GM19455 (cell line): ENCODE results near the gene THUMPD2.

ENCODE experiments used
- ATAC-seq: cut with Tn5 transposase; IDR thresholded peaks from one replicate; pipeline ENCODE4 v1.9.1; 2021; ENCODE audit not compliant: unreplicated experiment

The THUMPD2 gene

DNA sequence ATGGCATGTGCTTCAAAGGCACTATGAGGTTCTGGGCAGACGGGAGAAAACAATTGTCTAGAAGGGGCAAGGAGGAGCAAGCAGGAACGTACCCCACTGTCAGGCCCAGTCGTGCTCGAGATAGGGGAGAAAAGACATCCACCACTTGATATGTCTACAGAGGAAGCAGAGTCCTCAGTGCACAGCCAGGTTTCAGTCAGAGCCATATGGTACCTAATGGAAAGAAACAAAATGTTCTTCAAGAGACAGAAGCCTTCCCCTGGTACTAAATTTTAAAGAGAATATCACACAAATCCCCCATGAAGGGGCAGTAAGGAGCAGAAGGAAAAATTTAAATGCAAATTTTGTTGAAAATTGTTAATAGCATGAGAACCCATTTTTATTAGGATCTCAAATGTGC lies 21.9 kb downstream of the THUMPD2 start:
- ATAC-seq, result no peak

DNA sequence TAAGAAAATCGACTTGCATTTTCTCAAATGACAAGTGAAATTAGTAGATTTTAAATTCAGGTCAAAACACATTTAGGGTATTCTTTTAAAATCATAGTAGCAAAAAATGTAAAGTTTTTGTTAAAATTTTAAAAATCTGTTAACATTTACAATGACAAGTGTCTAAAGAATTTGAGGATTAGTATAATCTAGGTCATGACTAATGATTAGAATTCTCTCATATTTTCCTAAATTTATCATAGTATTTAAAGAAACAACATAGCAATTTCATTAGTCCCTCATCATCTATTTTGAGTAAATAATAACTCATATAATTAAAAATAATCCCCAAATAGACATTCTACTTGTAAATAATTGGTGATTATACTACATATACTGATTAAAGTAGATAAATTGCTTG lies 23.6 kb downstream of the THUMPD2 start:
- ATAC-seq, result no peak

DNA sequence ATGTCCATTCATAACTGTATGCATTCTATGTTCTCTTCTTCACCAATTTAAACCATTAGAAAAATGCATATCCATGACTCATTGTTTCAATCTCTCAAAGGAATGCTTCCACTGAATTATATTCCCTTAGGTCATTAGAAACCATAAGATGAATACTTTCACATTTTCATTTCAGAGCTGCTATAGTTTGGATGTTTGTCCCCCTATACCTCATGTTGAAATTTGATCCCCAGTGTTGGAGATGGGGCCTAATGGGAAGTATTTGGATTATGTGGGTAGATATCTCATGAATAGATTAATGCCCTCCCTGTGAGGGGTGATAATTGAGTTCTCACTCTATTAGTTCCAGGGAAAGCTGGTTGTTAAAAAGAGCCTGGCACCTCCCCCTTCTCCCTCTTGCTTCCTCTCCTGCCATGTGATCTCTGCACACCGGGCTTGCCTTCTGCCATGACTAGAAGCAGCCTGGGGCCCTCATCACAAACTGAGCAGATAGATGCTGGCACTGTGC lies 35.7 kb downstream of the THUMPD2 start:
- no peak for ATAC-seq

DNA sequence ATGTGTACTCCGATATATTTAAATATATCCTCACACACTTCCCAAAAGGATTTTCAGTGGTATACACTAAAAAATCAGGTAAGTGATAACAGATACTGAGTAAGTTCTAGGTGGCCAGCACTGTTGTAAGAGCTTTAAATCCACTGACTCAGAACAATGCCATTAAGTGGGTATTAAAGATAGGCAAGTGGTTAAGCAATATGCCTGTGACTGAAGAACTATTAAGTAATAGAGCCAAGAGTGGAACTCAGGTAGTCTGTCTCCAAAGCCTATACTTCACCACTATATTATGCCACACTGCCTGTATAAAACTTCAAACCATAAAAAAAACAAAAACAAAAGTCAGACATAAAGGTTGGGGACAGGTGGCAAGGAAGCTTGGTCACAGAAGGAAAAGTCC lies 37.2 kb downstream of the THUMPD2 start:
- no peak for ATAC-seq

DNA sequence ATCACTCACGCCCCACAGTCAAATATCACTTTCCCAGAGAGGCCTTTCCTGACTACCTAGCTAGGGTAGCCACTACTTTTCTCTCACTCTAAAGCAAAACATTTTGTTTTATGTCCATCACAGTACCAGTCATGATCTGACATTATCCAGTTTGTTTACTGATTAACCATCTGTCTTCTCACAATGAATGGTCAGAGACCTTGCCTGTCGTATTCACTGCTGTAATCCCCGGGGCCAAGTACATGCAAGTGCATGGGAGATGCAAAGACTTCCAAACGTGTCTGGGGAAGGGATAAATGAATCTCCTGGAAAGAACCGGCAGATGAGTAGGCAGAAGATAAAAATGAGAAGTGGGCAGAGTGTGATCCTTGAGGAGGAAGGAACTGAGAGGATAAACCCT lies 39.7 kb downstream of the THUMPD2 start:
- no peak for ATAC-seq

DNA sequence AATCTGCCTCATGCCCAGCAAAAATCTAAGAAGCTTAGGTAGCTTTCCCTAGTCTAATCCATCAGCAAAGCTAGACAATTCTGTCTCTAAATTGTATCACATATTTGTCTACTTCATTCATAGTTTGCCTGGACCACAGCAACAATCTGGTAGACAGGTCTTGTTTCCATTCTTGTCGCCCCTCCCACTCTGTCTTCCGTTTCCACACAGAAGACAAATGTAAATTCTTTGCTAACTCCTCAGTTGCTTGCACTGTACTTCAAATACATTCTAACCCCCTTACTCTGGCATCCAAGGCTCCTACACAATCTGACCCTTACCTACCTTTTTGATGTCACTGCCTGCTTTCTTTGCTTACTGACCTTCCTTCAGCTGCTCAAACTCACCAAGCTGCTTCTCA lies 40.1 kb downstream of the THUMPD2 start:
- ATAC-seq, result no peak

DNA sequence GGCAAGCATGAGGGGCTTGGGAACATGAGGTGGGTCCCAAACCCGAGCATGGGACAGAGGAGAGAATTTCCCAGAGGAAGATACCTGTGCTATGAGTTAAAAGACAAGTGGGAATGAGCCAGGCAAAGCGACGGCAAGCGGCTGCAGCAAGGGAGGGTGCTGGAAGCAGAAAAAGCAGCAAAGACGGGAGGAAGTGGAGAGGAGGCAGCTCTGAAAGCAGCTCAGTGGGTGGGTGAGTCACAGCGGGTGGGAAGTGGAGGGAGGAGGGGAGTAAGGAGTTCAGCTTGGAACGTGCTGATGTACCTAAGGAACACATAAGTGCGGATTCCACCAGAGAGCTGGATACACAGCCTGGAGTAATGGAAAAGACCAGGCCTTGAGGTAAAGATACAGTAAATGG lies 41.4 kb downstream of the THUMPD2 start:
- ATAC-seq, result no peak

DNA sequence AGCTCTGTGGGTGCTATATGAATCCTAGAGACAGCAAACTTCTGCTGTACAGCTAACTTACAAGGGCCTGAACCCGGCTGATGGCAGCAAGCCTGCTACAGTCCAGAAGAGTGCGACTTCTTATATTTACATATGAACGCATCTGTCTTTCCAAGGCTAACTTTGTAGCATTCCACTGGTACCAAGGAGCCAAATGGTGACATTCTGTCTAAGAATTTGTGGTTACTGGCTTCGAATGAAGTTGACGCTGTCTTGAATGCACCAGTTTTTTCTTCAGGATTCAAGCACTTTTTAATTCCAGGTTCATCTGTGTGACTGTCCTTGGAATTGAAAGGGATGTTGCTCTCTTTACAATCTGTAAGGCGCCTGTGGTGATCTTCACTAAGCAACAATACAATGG lies 42.4 kb downstream of the THUMPD2 start:
- no peak for ATAC-seq

DNA sequence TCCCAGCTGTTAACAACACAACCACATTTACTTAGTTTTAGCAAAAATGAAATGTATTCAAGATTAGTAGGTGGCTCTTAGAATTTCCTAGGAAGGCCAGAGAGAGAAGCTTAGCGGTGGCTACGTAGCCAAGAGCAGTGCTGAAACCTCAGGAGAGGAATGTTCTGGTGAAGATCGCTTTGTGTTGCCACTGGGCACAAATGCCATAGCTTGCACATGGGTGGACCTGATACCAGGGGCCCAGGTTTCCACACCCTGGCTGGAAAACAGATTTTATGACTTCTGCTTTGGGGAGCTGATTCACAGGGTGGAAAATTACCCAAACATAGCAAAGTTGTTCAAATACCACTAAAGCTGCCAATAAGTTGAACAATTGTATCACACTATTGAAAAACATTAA lies 43.4 kb downstream of the THUMPD2 start:
- no peak for ATAC-seq

DNA sequence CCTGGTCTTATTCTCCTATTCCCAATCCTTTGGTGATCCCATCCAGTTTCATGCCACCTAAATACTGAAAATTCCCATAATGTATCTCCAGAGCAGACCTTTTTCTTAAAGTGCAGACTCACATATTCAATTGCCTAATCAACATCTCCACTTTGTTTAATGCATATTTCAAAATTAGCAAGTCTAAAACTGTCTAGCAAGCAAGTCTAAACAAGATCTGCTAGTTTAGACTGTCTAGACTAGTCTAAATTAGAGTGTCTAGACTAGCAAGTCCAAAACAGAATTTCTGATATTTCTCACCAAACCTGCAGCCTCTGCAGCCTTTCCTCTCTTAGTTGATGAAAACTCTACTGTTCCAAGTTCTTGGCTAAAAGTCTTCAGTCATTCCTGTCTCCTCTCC lies 44.6 kb downstream of the THUMPD2 start:
- ATAC-seq, result no peak

DNA sequence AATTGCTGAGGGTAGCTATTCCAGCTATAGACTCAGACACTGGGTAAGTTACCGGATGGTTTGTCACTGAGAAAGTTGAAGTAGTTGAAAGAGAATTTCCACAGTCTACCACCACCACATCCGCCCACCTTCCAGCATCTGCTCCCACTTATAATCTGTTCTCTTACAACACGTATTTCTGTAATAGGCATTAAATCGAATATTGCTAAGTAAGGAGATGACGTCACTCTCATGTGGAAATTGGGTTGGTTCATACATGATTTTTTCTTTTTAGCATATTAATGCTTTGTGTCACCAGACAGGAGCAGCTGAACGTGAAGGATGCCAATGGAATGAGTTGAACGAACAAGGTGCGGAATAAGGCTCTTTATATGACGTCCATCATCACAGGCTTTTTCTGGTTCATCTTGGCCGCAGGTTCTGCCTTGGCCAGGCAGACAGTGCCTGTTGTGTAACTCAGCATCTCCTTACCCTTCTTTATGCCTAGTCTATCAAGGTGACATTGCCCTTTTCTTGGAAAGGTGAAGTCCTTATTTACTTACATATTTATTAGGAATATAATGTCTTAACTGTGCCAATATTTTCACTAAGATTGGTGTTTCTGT lies 45.9 kb downstream of the THUMPD2 start:
- no peak for ATAC-seq

DNA sequence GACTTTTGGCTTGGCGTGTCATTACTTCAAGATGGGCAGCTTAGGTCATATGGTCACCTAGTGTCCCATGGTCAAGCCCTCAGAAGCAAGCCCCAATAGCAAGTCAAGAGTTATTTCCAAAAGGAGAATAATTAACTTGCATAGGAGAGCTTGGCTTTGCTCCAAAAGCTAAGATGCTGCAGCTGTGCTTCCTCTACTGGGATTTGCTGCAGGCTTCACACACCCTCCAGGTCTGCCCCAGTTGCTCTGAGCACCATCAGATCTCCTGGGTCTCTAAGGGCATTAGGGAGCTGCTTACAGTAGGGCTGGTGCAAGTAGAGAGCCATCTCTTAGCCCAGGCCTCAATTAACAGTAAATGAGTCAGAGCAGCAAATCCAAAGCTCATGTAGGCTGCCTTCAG lies 46.6 kb downstream of the THUMPD2 start:
- ATAC-seq, result no peak

DNA sequence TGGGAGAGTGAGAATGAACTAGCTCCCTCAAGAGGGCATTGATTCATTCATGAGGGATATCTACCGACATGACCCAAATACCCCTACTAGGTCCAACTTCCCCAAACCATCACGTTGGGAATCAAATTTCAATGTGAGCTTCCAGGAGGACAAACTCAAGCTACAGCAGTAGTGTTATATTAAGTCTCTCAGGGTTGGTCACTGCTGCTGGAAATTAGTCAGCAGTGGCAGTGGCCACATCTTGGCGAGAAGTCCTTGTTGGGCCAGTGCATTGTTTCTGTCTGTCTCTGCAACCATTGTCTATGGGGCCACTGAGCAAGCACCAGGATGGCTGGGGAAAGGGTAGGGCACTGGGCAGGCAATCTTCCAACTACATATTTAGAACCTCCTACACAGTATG lies 47.5 kb downstream of the THUMPD2 start:
- no peak for ATAC-seq

DNA sequence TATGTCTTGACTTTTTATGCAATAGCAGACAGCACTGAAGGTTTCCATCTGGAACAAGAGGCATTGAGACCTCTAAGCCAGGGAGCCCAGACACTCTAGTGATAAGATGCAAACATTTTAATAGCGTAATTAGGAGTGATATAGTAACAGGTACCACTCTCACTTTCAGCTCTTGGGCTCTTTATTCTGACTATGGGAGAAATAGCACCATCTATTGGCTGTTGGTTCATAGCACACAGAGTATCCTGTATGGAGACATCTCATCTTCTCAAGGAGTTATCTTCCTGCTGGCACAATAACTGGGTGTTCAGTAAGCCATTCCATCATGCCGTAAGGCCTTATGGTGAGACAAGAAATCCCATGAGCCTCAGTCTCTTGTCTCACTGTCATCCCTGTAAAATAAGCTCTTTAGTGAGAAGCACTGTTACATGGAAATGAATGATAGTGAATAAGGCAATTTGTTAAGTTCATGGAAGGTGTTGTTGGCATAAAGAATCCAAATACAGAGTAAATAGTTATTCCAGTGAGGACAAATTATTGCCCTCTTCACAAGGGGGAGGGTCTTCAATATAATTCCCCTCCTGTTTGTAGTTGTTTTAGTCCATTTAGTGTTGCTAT lies 48.3 kb downstream of the THUMPD2 start:
- ATAC-seq, result no peak

DNA sequence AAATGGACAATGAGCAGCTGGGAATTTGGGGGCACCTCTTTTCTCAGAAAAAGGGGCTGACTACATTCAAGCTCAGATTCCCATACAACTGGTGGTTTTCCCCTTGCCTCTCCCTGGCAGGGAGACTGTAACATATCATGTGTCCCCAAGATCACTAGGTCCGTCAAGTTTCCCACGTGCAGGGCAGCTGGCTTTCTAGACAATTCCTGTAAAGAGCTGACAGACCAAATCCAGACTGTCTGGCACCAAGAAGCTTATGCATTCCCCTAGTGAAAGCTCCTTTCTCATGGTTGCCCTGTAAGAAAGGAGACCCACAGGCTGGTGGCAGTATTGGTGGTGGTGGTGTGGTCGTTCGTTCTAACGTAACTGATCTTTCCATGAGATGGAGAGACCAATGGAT lies 48.8 kb downstream of the THUMPD2 start:
- no peak for ATAC-seq

DNA sequence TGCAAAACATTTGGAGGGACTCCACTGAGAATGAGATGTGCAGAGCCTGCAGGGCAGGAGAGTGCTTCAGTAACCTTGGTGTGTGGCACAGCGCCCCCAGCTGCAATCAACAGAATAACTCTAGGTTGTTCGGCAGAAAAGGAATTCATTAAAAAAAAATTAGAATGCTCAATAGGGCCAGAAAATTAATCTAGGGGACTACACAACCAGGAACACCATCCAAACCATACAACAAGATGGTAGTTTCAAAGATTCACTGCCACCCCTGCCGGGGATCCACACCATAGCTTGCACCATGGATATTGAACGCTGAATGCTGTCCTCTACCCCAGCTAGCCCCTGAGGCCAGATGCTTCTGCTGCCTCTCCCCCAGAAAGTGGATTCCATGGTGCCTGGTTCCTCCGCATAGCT lies 50.1 kb downstream of the THUMPD2 start:
- no peak for ATAC-seq

DNA sequence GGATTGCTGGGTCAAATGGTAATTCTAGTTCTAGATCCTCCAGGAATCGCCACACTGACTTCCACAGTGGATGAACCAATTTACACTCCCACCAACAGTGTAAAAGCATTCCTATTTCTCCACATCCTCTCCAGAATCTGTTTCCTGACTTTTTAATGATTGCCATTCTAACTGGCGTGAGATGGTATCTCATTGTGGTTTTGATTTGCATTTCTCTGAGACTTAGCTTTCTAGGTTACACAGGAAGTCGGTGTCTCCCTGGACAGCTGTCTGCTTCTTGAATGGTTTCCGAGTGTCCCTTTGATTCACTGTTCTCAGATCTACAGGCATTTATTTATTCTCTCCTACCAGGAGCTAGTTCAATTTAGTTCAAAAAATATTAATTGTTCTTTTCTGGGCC lies 51.0 kb downstream of the THUMPD2 start:
- ATAC-seq, result peak; percentile 45

DNA sequence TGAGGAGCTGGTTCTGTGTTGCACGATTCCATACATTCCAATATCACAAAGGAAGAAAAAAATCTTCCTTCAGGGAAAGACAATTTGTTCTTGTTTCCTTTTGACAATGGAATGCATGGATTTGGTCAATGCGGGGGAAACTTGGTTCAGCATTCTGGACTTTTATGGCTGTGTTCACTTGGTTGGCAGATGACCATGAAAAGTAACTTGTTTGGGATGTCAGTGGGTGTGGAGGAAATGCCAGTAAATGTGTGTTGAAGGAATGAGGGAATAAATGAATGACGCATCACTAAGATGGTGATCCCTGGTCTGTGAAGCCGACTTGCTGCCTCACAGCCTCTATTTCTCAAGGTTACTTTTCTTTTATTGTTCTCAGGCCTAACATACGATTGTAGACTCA lies 53.7 kb downstream of the THUMPD2 start:
- no peak for ATAC-seq

DNA sequence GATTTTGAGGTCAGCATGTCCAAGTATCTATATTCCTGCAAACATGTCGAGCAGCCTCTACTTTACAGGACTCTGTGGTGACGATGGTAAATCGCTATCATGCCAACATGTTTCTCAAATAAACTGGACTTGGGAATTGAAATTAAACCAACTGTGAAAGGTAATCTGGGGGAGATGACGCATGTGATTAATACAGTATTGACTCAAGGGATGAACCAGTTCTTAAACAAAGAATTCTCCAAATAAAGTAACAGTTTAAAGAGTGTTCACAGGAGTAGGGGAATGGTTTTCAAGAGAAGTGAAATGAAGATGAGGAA lies 54.3 kb downstream of the THUMPD2 start:
- no peak for ATAC-seq

DNA sequence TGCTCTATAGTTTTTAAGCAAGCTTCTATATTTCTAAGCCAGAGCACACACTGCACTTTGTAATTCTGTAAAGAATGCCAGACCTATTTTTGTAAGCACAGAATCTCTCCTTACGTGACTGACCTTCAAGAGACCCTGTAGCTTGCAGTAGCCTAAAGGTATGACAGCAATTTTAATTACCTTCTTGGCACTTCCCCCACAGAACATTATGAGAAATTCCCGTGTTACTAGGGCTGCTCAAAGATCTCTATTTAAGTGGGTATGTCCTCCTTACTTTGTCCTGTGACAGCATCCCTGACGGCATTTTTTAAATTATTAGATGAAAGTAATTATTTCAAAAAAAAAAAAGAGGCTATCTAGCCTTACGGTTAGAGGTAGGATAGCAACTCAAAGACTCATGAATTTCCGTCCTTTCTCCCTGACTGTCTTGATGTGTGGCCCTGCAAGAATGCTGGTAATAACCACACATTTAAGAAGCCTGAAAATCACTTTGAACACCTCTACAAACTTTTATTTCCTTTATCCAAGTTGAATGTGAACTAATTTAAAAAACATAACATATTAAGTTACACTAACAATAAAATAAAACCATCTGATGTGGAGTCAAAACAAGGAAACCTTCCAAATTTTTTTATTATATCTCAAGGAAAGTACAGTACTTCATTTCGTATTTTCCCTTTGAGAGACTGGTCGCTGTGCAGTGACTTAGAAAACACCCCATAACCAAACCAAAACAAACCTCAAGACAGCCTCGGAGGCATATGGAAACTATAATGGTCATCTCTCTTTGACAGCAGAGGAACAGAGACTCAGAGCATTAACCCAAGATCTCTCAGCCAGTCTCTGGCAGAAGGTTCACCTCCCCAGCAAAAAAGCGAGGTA lies 54.9 kb downstream of the THUMPD2 start:
- ATAC-seq, result no peak

DNA sequence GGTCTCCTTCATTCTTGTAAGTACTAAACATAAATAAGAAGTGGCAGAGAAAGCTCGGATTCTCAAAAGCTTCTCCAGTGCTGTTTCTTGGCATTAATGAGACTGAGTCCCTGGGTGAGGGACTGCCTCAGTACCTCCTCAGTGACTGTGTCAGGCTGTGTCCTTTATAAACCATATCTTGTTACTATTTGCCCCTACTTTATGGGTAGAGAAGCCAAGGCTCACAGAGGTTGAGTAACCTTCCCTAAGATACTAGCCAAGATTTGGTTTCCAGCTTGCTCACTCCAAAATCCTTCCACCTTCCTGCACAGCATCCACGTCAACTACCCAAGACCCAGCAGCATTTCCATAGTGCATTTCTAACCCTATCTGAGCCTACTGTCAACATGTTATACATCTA lies 55.6 kb downstream of the THUMPD2 start:
- no peak for ATAC-seq

DNA sequence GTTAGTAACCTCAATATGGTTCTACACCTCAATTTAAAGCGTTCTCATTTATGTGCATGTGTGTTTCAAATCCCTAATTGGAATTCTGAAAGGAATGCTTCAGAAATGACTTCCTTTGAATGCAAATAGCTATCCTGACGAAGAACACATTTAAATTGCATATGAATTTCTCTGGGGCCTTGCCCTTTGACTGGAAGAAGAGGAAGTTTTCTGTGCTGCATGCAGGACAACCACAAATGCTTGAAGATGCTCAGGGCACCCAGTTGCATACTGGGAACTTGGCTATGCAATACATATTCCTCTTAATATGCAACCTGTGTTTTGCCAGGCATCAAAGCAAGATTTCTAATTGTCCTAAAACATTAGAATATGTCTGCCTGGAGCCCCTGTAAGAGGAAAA lies 58.1 kb downstream of the THUMPD2 start:
- no peak for ATAC-seq
